Choroid plexus epithelial cell (primary cell): ENCODE measurements around the gene RHAG.
"Not testable (repeated sequence)": the region's sequence is repeated elsewhere in the genome, so short reads cannot be mapped to it uniquely, and the experiment has no call there.

Source experiments
- DNase-seq: peaks from one replicate; pipeline ENCODE4 v3.0.0-alpha.2; 2010; ENCODE audit warnings: low read depth
- H3K4me3 ChIP-seq: 2 replicates; pipeline ENCODE4 v1.5.1; 2011; ENCODE audit warnings: low read depth, mild to moderate bottlenecking, control low read depth, low read length, moderate library complexity
- CTCF ChIP-seq: conservative IDR thresholded peaks from 2 replicates; pipeline ENCODE4 v1.5.1; 2011; ENCODE audit warnings: low read depth, mild to moderate bottlenecking, control low read depth, inconsistent platforms, low read length, moderate library complexity

Gene RHAG

GRCh38 chr6:49626811-49627210, 9.8 kb downstream of the RHAG start:
- no peak overlapping the region for H3K4me3 ChIP-seq
- TF ChIP-seq CTCF, result no peak
- DNase-seq, result no peak

GRCh38 chr6:49618257-49618656, 18.4 kb downstream of the RHAG start:
- no peak overlapping the region for H3K4me3 ChIP-seq
- TF ChIP-seq CTCF, result no peak
- DNase-seq, result no peak

- not testable (repeated sequence) for DNase-seq, H3K4me3 ChIP-seq
Observed at GRCh38 chr6:49614144-49614543, 22.5 kb downstream of the RHAG start.

- TF ChIP-seq CTCF, result no peak
- no peak for DNase-seq
- no peak overlapping the region for H3K4me3 ChIP-seq
Observed at GRCh38 chr6:49609285-49609684, 27.4 kb downstream of the RHAG start.

GRCh38 chr6:49608275-49608674, 28.4 kb downstream of the RHAG start:
- DNase-seq, H3K4me3 ChIP-seq: not testable (repeated sequence)

- TF ChIP-seq CTCF, result no peak
- DNase-seq, result no peak
- no peak overlapping the region for H3K4me3 ChIP-seq
Observed at GRCh38 chr6:49607391-49607982, 29.2 kb downstream of the RHAG start.

GRCh38 chr6:49606721-49607390, 29.8 kb downstream of the RHAG start:
- no peak overlapping the region for H3K4me3 ChIP-seq
- peak; percentile 94 for DNase-seq

GRCh38 chr6:49604080-49604479, 32.6 kb downstream of the RHAG start:
- not testable (repeated sequence) for H3K4me3 ChIP-seq

More at GRCh38 chr6:49606721-49607390, 29.8 kb downstream of the RHAG start:
- TF ChIP-seq CTCF, result peak; percentile 88

GRCh38 chr6:49587262-49587661, 49.4 kb downstream of the RHAG start:
- not testable (repeated sequence) for H3K4me3 ChIP-seq, DNase-seq

More at GRCh38 chr6:49604080-49604479, 32.6 kb downstream of the RHAG start:
- DNase-seq, result not testable (repeated sequence)
